ENCODE measurements around the gene TNKS1BP1.

DNA sequence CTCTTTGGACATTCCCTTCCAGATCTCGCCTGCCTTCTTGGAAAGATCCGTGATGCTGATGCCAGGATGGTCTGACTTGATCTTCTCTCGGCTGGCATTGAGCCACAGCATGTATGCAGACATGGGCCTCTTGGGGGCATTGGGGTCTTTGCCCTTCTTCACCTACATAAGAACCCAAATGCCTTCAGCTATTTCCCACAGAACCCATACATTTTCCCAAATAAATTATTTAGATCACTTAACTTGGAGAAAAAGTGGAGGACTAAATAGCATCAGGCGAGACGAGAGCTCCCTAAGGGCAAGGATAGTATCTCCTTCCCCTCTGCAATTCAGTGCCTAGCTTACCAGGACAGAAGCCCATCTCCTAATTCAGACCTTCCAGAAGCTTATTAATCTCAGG lies 3.0 kb upstream of the TNKS1BP1 start:
- TF ChIP-seq, protein P1, sequence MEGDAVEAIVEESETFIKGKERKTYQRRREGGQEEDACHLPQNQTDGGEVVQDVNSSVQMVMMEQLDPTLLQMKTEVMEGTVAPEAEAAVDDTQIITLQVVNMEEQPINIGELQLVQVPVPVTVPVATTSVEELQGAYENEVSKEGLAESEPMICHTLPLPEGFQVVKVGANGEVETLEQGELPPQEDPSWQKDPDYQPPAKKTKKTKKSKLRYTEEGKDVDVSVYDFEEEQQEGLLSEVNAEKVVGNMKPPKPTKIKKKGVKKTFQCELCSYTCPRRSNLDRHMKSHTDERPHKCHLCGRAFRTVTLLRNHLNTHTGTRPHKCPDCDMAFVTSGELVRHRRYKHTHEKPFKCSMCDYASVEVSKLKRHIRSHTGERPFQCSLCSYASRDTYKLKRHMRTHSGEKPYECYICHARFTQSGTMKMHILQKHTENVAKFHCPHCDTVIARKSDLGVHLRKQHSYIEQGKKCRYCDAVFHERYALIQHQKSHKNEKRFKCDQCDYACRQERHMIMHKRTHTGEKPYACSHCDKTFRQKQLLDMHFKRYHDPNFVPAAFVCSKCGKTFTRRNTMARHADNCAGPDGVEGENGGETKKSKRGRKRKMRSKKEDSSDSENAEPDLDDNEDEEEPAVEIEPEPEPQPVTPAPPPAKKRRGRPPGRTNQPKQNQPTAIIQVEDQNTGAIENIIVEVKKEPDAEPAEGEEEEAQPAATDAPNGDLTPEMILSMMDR (IDR thresholded peaks at IDR 0.05 in 2 of 3, conservative IDR thresholded peaks at IDR 0.05 in 1 of 3; ENCODE audit: insufficient read depth in 2 of 3, low read depth in 1 of 3, low read length in 3 of 3): no peak
- TF ChIP-seq MTA2 (IDR thresholded peaks at IDR 0.05; ENCODE audit: low read depth): no peak
- TF ChIP-seq ZNF23 (CRISPR knock-in tag; IDR thresholded peaks at IDR 0.05): no peak
- TF ChIP-seq BACH1 (tag; IDR thresholded peaks at IDR 0.05): no peak
- no peak for TF ChIP-seq NKRF (IDR thresholded peaks at IDR 0.05; ENCODE audit: borderline replicate concordance)
- no peak for TF ChIP-seq POLR2AphosphoS5 (IDR thresholded peaks at IDR 0.05; ENCODE audit: control insufficient read depth, insufficient read depth, low read depth, low read length)
- TF ChIP-seq ATF4 (CRISPR knock-in tag; IDR thresholded peaks at IDR 0.05): no peak

All from K562 (cell line).